Measurements from ENCODE around the gene ROBO1.

ROBO1 gene

GRCh38 chr3:79773291-79773690, 5.5 kb upstream of the ROBO1 start:
- H3K4me3 ChIP-seq (ENCODE audit: control insufficient read depth, low read depth, low read length), result no peak overlapping the region
- DNase-seq (ENCODE audit: low read depth), result no peak
- TF ChIP-seq CTCF (IDR thresholded peaks at IDR 0.05; ENCODE audit: control insufficient read depth, insufficient read depth, low read depth, low read length, missing control alignments), result no peak

DNA sequence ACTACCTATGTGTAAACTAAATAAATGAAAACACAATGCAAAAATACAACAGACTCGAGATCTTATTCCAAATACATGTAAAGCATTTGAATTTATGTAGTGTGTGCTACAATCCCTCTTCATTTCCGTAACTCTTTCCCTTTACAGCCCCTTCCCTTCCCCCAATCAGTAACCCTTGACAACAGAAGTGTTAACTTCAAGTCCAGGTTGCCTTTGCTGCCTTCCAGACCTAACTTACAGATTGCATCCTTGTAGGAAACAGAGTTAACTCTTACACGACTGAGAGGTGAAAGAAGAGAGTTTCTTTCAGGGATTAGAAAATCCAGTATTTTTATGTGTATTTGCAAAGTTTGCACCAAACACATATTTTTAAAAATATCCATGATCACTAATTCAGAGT, 1.4 kb upstream of the ROBO1 start:
- H3K4me3 ChIP-seq (ENCODE audit: control insufficient read depth, low read depth, low read length), result no peak overlapping the region

DNA sequence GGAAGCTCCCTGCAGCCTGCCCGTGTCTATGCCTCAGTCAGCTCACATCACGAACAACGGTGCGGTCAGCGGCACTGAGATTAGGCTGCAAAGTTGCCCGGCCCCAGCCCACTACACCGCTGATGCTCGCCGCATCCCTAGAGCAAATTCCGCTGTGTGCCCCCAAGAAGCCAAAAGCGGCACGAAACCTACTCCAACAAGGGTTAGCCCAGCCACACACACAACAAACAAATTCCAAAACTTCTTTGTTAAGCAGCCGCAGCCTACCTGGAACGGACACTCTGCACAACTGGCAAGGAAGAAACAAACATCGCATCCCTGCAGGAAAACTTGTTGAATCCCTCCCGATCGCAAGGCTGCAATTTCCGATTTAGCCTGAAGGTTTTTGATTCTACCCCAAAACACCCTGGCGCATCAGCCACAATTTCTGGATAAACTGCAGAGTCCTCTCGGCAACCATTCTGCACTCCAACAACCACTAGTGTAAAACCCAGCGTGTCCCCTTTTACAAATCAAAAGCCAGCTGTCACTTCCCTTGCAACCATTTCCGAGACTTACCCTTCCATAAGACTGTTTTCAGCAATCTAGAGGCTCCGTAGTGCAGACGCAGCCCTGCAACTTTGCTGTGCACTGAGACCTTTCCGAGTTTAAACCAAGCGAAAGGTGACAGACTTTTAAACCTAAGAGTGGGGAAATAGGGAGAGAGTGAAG, 449 bp downstream of the ROBO1 start:
- no peak for TF ChIP-seq CTCF (IDR thresholded peaks at IDR 0.05; ENCODE audit: control insufficient read depth, insufficient read depth, low read depth, low read length, missing control alignments)
- no peak overlapping the region for H3K4me3 ChIP-seq (ENCODE audit: control insufficient read depth, low read depth, low read length)
- no peak for DNase-seq (ENCODE audit: low read depth)

More for the DNA sequence above, 1.4 kb upstream of the ROBO1 start:
- TF ChIP-seq CTCF (IDR thresholded peaks at IDR 0.05; ENCODE audit: control insufficient read depth, insufficient read depth, low read depth, low read length, missing control alignments), result no peak
- no peak for DNase-seq (ENCODE audit: low read depth)

DNA sequence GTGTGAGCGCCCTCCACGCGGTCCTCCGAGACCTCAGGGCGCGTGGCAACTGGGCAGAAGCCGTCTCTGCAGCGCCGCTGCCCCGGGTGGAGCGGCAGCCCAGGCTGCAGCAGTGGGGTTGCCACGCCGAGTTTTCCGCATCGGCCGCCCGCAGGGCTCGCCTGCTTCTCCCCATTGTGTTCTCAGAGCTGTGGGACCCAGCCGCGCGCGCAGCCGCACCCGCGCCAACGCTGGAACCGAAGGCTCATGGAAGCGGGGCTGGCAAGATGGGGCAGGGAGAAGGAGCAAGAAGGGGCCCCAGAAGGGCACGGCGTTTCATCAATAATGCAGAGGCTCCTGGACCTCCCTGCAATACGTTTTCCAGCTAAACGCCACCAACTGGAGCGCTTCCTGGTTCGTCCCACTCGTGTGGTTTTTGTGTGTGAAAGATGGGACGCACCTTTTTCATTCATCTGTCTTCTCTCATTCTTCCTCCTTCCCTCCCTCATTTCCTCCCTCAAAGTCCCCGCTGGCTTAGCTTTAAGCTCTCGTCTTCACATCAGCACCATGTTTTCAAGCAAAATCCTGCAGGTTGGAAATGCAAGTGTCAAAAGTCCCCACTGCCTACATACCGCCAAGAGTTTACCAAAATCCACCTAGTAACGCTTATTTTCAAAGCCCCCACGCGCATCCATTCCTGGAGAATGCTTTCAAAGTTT, 1.2 kb downstream of the ROBO1 start:
- no peak for TF ChIP-seq CTCF (IDR thresholded peaks at IDR 0.05; ENCODE audit: control insufficient read depth, insufficient read depth, low read depth, low read length, missing control alignments)
- DNase-seq (ENCODE audit: low read depth), result no peak
- H3K4me3 ChIP-seq (ENCODE audit: control insufficient read depth, low read depth, low read length), result no peak overlapping the region

DNA sequence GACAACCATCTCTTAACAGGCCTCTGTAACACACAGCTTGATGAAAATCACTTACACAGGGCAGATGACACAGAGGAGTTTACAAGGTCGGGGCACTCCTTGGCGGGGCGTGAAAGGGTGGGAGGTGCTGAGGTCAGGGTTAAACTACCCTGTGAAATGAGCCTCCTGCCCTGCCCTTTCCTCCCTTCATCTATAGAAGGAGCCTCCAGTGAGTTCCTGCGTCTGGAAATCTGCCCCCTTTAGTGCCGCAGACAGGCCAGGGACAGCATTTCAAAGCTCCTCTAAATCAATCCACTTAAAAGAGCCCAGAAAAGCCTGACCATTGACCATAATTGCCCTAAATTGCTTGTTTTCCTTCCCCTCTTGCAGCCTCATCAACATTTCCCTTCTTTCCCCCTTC, 1.9 kb downstream of the ROBO1 start:
- TF ChIP-seq CTCF (IDR thresholded peaks at IDR 0.05; ENCODE audit: control insufficient read depth, insufficient read depth, low read depth, low read length, missing control alignments), result no peak
- DNase-seq (ENCODE audit: low read depth), result no peak
- H3K4me3 ChIP-seq (ENCODE audit: control insufficient read depth, low read depth, low read length), result no peak overlapping the region

- H3K4me3 ChIP-seq (ENCODE audit: control insufficient read depth, low read depth, low read length), result no peak overlapping the region
- TF ChIP-seq CTCF (IDR thresholded peaks at IDR 0.05; ENCODE audit: control insufficient read depth, insufficient read depth, low read depth, low read length, missing control alignments), result no peak
- no peak for DNase-seq (ENCODE audit: low read depth)
Observed at GRCh38 chr3:79761441-79761840, 6.4 kb downstream of the ROBO1 start.
